Measurements from ENCODE around the gene OSBPL1A.

- TF ChIP-seq CTCF (IDR thresholded peaks at IDR 0.05) (no peak), POLR2A (IDR thresholded peaks at IDR 0.05) (no peak)
Observed at GRCh38 chr18:24263050-24263449, 134.6 kb downstream of the OSBPL1A start.
